HepG2 (cell line): ENCODE results near the gene ARHGEF10L. TPM values are rescaled to one million over a fixed set of nuclear protein-coding genes. Genes with fewer than 3 reads are reported as not detected.
"Not testable (repeated sequence)": the region's sequence is repeated elsewhere in the genome, so short reads cannot be mapped to it uniquely, and the experiment has no call there.

Experiments
- ATAC-seq: fragments of 200-7000 bp; cut with Tn5 transposase; 3 replicates; pipeline ENCODE4 v1.9.1; 2020; ENCODE audit warnings: mild to moderate bottlenecking, moderate library complexity
- BruUV-seq: library from RNA; stranded (reverse); fragments of 400-500 nt; replicated peaks from 2 replicates; lab custom pipeline; 2021; lab: Mats Ljungman, UMichigan
- CTCF ChIA-PET: fragments of 300-600 bp; formaldehyde crosslinking; extraction: SDS; loops from one replicate; lab custom pipeline; 2021; ENCODE audit warnings: low total read pairs, inconsistent platforms, low intra/inter-chr PET ratio; lab: Yijun Ruan, JAX
- POLR2A ChIA-PET: fragments of 350-600 bp; sonication (Branson Sonifier 250); formaldehyde crosslinking; loops from one replicate; lab custom pipeline; 2020; ENCODE audit warnings: antibody characterized with exemption, inconsistent platforms; lab: Yijun Ruan, JAX
- DNase-seq: peaks from one replicate; pipeline ENCODE4 v3.0.0-alpha.2; 2015; ENCODE audit warnings: low spot score
- FAIRE-seq: peaks from 3 replicates; lab custom pipeline; 2011; peaks lifted over from hg19 to GRCh38; lab: Jason Lieb, UNC
- H2AFZ ChIP-seq: one replicate; pipeline ENCODE4 v1.6.1; 2011; ENCODE audit warnings: low read length, inconsistent platforms
- H3K27ac ChIP-seq: fragments of 300-600 bp; 3 replicates; pipeline ENCODE4 v1.8.0; 2011; ENCODE audit warnings: mixed run types, mild to moderate bottlenecking, mixed read lengths, low read length, inconsistent platforms; ENCODE audit not compliant: insufficient read depth; ENCODE audit errors: extremely low read length
- H3K27me3 ChIP-seq, 2 experiments: fragments of 200-600 bp in 1 of 2; 2 replicates in 1 of 2; 3 replicates in 1 of 2; pipeline versions ENCODE4 v1.6.0 to v1.8.0; 2011; ENCODE audit warnings: low read length in 2 of 2, mild to moderate bottlenecking in 2 of 2, moderate library complexity in 2 of 2, inconsistent platforms in 1 of 2; ENCODE audit not compliant: insufficient read depth in 2 of 2, control insufficient read depth in 1 of 2
- H3K36me3 ChIP-seq, 2 experiments: fragments of 200-600 bp in 1 of 2; replicated peaks in 1 of 2; 2 replicates in 1 of 2; 3 replicates in 1 of 2; pipeline versions ENCODE4 v1.5.1 to v1.8.0; 2011; ENCODE audit warnings: low read length in 2 of 2, inconsistent platforms in 1 of 2; ENCODE audit not compliant: insufficient read depth in 2 of 2, control insufficient read depth in 1 of 2
- H3K4me1 ChIP-seq: 2 replicates; pipeline ENCODE4 v1.5.1; 2012; ENCODE audit warnings: low read length, inconsistent platforms; ENCODE audit not compliant: insufficient read depth
- H3K4me2 ChIP-seq: 2 replicates; pipeline ENCODE4 v1.6.0; 2011; ENCODE audit warnings: low read depth, low read length, inconsistent platforms
- H3K4me3 ChIP-seq, 3 experiments: fragments of 200-600 bp in 1 of 3; sonication (generic), shearing (Covaris generic) in 1 of 3; replicated peaks in 1 of 3; 2 replicates each; pipeline ENCODE4 v1.5.1; 2011 to 2016; ENCODE audit warnings: low read length in 3 of 3, inconsistent platforms in 2 of 3, low read depth in 2 of 3, mild to moderate bottlenecking in 2 of 3, control low read depth in 1 of 3, mixed read lengths in 1 of 3; ENCODE audit not compliant: insufficient read depth in 1 of 3
- H3K79me2 ChIP-seq: one replicate; pipeline ENCODE4 v1.6.1; 2011; ENCODE audit warnings: low read length, inconsistent platforms; ENCODE audit not compliant: insufficient read depth
- H3K9ac ChIP-seq: 2 replicates; pipeline ENCODE4 v1.6.0; 2011; ENCODE audit warnings: mild to moderate bottlenecking, low read depth, low read length, inconsistent platforms; ENCODE audit not compliant: insufficient read depth
- H3K9me3 ChIP-seq: 2 replicates; pipeline ENCODE4 v1.5.1; 2012; ENCODE audit warnings: mild to moderate bottlenecking, low read length
- H4K20me1 ChIP-seq: 2 replicates; pipeline ENCODE4 v1.6.0; 2011; ENCODE audit warnings: inconsistent platforms, mild to moderate bottlenecking, low read length, moderate library complexity; ENCODE audit not compliant: insufficient read depth
- HDAC6 ChIP-seq: fragments of 200-600 bp; sonication (generic); IDR thresholded peaks from 2 replicates; pipeline ENCODE4 v1.7.0; 2017; ENCODE audit warnings: mild to moderate bottlenecking, antibody characterized with exemption, low read length, low read depth
- JUND ChIP-seq: sonication (generic); formaldehyde crosslinking; IDR thresholded peaks from 2 replicates; pipeline ENCODE4 v1.8.0; 2022; ENCODE audit warnings: mild to moderate bottlenecking, missing genetic modification reagents
- NRL ChIP-seq: sonication (generic); formaldehyde crosslinking; IDR thresholded peaks from 2 replicates; pipeline ENCODE4 v1.5.0; 2020; ENCODE audit warnings: missing genetic modification reagents, mild to moderate bottlenecking, moderate library complexity, borderline replicate concordance
- RFXANK ChIP-seq: IDR thresholded peaks from 2 replicates; pipeline ENCODE4 v1.6.1; 2016
- SAP130 ChIP-seq: IDR thresholded peaks from 2 replicates; pipeline ENCODE4 v1.6.1; 2016; ENCODE audit warnings: low read depth
- SIN3A ChIP-seq: IDR thresholded peaks from 2 replicates; pipeline ENCODE4 v1.6.1; 2011; ENCODE audit warnings: low read depth, mild to moderate bottlenecking, control low read depth, low read length, borderline replicate concordance
- SIX4 ChIP-seq: sonication (generic); formaldehyde crosslinking; IDR thresholded peaks from 2 replicates; pipeline ENCODE4 v1.4.0; 2020; ENCODE audit warnings: missing genetic modification reagents
- ZNF570 ChIP-seq: sonication (generic); formaldehyde crosslinking; IDR thresholded peaks from 2 replicates; pipeline ENCODE4 v1.4.0; 2020; ENCODE audit warnings: mild to moderate bottlenecking, missing genetic modification reagents, borderline replicate concordance
- ZNF589 ChIP-seq: sonication (generic); formaldehyde crosslinking; conservative IDR thresholded peaks from 2 replicates; pipeline ENCODE4 v1.8.0; 2022; ENCODE audit warnings: mild to moderate bottlenecking, moderate library complexity, missing genetic modification reagents
- WGBS: methylation state at CpG from one replicate; pipeline ENCODE4 v1.1.6; 2017; ENCODE audit warnings: low lambda C conversion rate; 5-methylcytosine and 5-hydroxymethylcytosine counted together
- in situ Hi-C: cut with HindIII; loops from 2 replicates; pipeline ENCODE4 v1.10.0; 2017; ENCODE audit warnings: low pct_unique_long_range_greater_than_20kb; ENCODE audit not compliant: extremely low pct_ligation_motif_present
- intact Hi-C: fragments of 100-400 bp; cut with micrococcal nuclease; formaldehyde crosslinking; loops from one replicate; pipeline ENCODE4 v1.10.0; 2022; ENCODE audit not compliant: unreplicated experiment
- polyA plus RNA-seq, 8 experiments: library from polyadenylated mRNA; depleted of rRNA in 3 of 8; stranded (reverse) in 7 of 8; unstranded in 1 of 8; fragments of >200 nt; fragmentation: Illumina TruSeq in 4 of 8; extraction: Trizol in 4 of 8; gene quantifications; 2 replicates each; pipeline versions ENCODE4 v1.2.1 to v1.2.3, GENCODE V29; 2011 to 2016; ENCODE audit warnings: low read depth in 4 of 8, missing spikeins in 1 of 8, mixed read lengths in 1 of 8; ENCODE audit not compliant: insufficient read depth in 1 of 8
- total RNA-seq, 5 experiments: library from RNA; depleted of rRNA; stranded (reverse); fragments of >200 nt; fragmentation: Illumina TruSeq; extraction: Trizol; gene quantifications; 2 replicates each; pipeline ENCODE4 v1.2.3, GENCODE V29; 2016; ENCODE audit warnings: low read depth in 1 of 5
- TF ChIP-seq, protein P1 (sequence below): sonication (generic); formaldehyde crosslinking; IDR thresholded peaks from 2 replicates; pipeline ENCODE4 v1.9.0; 2021; ENCODE audit warnings: missing genetic modification reagents, mild to moderate bottlenecking, borderline replicate concordance

Gene ARHGEF10L
- total and polyA plus RNA-seq, 2 of the 13 experiments (the other 11 are each of a cell fraction or from before 2014, with no cell fraction given): 46.5 to 78.3 TPM

DNA sequence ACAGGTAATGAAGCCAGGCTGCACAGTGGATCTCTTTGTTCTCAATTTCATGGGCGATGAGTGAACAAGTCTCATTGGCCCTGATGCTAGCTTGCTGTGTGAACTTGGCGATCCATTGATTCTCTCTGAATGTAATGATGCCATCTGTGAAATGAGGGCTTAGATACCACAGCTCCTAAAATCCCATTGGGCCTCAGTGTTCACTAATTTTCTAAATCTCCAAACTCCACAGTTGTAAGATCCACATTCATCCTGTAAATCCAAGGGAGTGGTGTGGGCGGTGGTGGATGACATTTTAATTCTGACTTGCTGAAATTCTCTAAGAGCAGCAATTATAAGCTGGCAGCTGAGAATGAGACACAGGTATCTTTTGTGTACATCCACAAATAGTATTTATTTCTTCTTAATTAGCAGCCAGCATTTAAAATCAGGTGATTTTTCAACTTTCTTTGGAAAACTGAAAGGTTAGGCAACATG lies 206.0 kb downstream of the ARHGEF10L start:
- no peaks in the 10 kb centered on the region for H3K4me1 ChIP-seq
- TF ChIP-seq NRL (CRISPR knock-in tag) (no peak), ZNF570 (CRISPR knock-in tag) (no peak), SAP130 (CRISPR knock-in tag) (no peak), ZNF589 (CRISPR knock-in tag) (no peak), JUND (CRISPR knock-in tag) (no peak), HDAC6 (no peak), SIN3A (no peak), SIX4 (no peak), RFXANK (no peak)
- TF ChIP-seq, protein P1, sequence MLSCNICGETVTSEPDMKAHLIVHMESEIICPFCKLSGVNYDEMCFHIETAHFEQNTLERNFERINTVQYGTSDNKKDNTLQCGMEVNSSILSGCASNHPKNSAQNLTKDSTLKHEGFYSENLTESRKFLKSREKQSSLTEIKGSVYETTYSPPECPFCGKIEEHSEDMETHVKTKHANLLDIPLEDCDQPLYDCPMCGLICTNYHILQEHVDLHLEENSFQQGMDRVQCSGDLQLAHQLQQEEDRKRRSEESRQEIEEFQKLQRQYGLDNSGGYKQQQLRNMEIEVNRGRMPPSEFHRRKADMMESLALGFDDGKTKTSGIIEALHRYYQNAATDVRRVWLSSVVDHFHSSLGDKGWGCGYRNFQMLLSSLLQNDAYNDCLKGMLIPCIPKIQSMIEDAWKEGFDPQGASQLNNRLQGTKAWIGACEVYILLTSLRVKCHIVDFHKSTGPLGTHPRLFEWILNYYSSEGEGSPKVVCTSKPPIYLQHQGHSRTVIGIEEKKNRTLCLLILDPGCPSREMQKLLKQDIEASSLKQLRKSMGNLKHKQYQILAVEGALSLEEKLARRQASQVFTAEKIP (CRISPR knock-in tag): no peak
- FAIRE-seq (no peak), ATAC-seq (no peak), DNase-seq (no peak)
- no peak overlapping the region for H3K9ac ChIP-seq
- H3K27me3 ChIP-seq: peaks cover 4 to 21% of the 10 kb centered on the region in 2 experiments; a peak in 3 of 5 replicates
- no peaks in the 10 kb centered on the region for H3K9me3 ChIP-seq
- BruUV-seq: no TSS peak
- no peak overlapping the region for H3K4me3 ChIP-seq
- no peaks in the 10 kb centered on the region for H3K36me3 ChIP-seq
- 33% methylated on average over 2 of the region's 3 CpGs for WGBS
- intact Hi-C loops (no loop called here), in situ Hi-C loops (no loop called here)
- H2AFZ ChIP-seq: no peak overlapping the region
- H4K20me1 ChIP-seq: no peaks in the 10 kb centered on the region
- H3K4me2 ChIP-seq: no peak overlapping the region
- ChIA-PET POLR2A (no interaction called here), CTCF (no interaction called here)
- H3K27ac ChIP-seq: no peak overlapping the region
- H3K79me2 ChIP-seq: no peaks in the 10 kb centered on the region

DNA sequence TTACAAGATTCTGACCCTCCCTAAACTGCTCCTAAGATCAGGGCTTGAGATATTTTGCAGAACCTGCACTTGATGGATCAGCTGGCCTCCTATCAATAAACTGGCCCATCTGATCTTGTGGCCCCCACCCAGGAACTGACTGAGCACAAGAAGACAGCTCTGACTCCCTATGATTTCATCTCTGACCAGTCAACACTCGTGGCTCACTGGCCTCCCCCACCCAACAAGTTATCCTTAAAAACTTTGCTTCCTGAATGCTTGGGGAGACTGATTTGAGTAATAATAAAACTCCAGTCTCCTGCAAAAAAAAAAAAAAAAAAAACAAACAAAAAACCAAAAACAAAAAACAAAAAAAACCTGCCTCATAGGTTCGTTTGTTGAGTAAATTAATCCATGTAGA lies 206.8 kb downstream of the ARHGEF10L start:
- H3K4me1 ChIP-seq, POLR2A ChIA-PET, H3K27ac ChIP-seq, ATAC-seq, intact Hi-C loops, H4K20me1 ChIP-seq, in situ Hi-C loops, H3K9ac ChIP-seq, H2AFZ ChIP-seq, H3K4me3 ChIP-seq, CTCF ChIA-PET, DNase-seq, H3K36me3 ChIP-seq, H3K9me3 ChIP-seq, BruUV-seq, FAIRE-seq, H3K4me2 ChIP-seq, H3K79me2 ChIP-seq: not testable (repeated sequence)
- H3K27me3 ChIP-seq: peaks cover 4 to 20% of the 10 kb centered on the region in 2 experiments; a peak in 3 of 5 replicates
- 0% methylated on average over 2 of the region's 2 CpGs for WGBS
